ENCODE data around the gene DIO3.

Gene DIO3

GRCh38 chr14:101591582-101591981 lies 30.3 kb downstream of the DIO3 start:
- no peak for TF ChIP-seq CTCF (IDR thresholded peaks at IDR 0.05; ENCODE audit: insufficient read depth, low read depth, low read length, missing control alignments)
- DNase-seq (ENCODE audit: low read depth), result no peak
- no peak overlapping the region for H3K4me3 ChIP-seq (ENCODE audit: low read depth, low read length)

- no peak for TF ChIP-seq CTCF (IDR thresholded peaks at IDR 0.05; ENCODE audit: insufficient read depth, low read depth, low read length, missing control alignments)
- no peak for DNase-seq (ENCODE audit: low read depth)
- no peak overlapping the region for H3K4me3 ChIP-seq (ENCODE audit: low read depth, low read length)
These were observed 32.3 kb downstream of the DIO3 start for GRCh38 chr14:101593411-101594238.

DNA sequence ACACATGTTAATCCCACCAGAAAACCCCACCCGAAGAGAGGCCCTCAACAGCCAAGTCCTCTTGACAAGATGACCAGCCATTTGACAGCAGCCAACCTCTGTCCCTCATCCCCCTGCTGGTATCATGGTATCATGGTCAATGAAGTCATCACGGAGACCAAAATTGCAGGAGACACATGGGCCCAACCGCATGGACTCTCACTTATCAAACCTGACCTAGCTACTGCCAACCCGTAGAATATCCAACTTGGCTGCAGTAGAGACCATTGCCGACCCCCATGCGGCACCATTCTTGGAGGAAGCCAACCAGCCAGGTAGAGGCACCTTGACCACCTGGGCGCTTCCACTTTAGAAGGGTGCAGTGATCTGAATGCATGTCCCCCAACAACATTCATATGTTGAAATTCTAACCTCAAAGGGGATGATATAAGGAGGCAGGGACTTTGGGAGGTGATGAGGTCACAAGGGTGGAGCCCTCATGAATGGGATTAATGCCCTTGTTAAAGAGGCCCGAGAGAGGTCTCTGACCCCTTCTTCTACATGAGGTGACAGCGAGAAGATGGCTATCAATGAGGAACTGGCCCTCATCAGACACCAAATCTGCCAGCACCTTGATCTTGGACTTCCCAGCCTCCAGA lies 33.3 kb downstream of the DIO3 start:
- no peak for DNase-seq (ENCODE audit: low read depth)
- no peak overlapping the region for H3K4me3 ChIP-seq (ENCODE audit: low read depth, low read length)
- TF ChIP-seq CTCF (IDR thresholded peaks at IDR 0.05; ENCODE audit: insufficient read depth, low read depth, low read length, missing control alignments), result no peak

- no peak for TF ChIP-seq CTCF (IDR thresholded peaks at IDR 0.05; ENCODE audit: insufficient read depth, low read depth, low read length, missing control alignments)
- DNase-seq (ENCODE audit: low read depth), result no peak
- no peak overlapping the region for H3K4me3 ChIP-seq (ENCODE audit: low read depth, low read length)
These were observed 34.1 kb downstream of the DIO3 start for GRCh38 chr14:101595349-101595748.

DNA sequence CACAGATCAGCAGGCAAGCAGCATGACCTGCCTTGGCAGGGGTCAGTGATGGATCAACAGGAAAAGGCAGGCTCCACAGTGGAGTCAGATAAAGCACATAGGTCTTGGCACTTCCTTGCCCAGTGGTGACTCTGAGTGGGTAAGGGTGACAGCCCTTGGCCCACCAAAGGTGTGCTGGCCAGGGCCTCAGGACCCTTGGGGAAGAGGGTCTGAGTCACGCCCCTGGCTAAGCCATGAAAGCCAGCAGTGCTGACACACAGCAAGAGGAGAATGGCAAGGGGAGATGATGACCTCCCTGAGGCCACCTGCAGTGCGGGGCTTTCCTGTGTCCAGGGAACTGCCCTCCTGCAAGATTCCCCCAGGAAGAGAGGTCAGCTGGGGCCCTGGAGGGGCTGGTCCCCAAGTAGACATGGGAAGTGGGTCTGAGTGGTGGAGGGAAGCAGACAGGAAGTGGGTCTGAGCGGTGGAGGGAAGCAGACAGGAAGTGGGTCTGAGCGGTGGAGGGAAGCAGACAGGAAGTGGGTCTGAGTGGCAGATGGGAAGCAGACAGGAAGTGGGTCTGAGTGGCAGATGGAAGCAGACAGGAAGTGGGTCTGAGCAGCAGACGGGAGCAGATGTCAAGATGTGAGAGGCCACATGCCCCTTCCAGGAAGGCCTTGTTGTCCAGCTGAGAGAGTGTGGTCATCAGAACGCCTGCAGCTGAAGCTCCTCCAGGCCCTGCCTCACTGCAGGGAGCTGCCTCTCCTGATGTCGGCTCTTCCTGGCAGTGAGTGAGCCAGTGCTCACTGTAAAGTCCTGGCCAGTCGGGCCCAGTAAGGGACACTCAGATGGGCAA lies 34.8 kb downstream of the DIO3 start:
- H3K4me3 ChIP-seq (ENCODE audit: low read depth, low read length), result no peak overlapping the region
- TF ChIP-seq CTCF (IDR thresholded peaks at IDR 0.05; ENCODE audit: insufficient read depth, low read depth, low read length, missing control alignments), result no peak
- DNase-seq (ENCODE audit: low read depth), result peak; percentile 25

- no peak overlapping the region for H3K4me3 ChIP-seq (ENCODE audit: low read depth, low read length)
- DNase-seq (ENCODE audit: low read depth), result no peak
- TF ChIP-seq CTCF (IDR thresholded peaks at IDR 0.05; ENCODE audit: insufficient read depth, low read depth, low read length, missing control alignments), result no peak
These were observed 35.4 kb downstream of the DIO3 start for GRCh38 chr14:101596742-101597141.
